GM18870 (cell line): ENCODE measurements around the gene TNFRSF8.

Source experiments
- ATAC-seq: cut with Tn5 transposase; IDR thresholded peaks from one replicate; pipeline ENCODE4 v1.9.1; 2021; ENCODE audit warnings: moderate library complexity; ENCODE audit not compliant: unreplicated experiment

TNFRSF8 gene

DNA sequence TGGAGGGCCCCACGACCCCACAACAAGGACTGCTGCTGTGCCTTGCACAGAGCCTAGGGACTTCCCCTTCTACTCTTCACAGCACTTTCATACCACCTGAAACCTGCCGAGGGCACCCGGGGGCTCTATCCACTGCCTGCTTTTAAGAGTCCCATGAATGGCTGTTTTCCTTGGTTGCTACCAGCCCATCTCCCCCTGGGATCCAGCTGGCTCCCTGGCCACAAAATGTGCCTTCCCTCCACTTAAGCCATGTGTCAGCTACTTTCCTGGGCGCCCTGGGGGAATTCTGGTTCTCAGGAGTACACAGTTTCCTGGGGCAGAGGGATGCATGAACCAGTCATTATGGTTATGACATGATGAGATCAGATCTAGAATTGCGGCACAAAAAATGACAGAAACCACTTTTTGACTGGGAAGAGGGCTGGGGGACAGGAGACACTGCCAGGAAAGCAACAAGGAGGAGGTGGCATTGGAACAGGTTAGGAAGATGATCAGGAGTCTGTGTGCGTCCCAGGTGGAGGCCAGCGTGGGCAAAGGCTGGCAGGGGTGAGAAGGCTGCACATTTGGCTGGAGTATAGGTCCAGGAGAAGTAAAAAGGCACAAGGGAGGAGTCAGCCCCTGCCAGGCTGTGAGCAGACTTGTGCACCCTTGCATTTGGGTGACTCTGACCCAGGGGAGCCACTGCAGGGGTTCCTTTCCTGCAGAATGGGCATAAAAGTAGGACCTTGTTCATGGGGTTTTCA is 3.2 kb upstream of the TNFRSF8 start:
- ATAC-seq, result no peak

DNA sequence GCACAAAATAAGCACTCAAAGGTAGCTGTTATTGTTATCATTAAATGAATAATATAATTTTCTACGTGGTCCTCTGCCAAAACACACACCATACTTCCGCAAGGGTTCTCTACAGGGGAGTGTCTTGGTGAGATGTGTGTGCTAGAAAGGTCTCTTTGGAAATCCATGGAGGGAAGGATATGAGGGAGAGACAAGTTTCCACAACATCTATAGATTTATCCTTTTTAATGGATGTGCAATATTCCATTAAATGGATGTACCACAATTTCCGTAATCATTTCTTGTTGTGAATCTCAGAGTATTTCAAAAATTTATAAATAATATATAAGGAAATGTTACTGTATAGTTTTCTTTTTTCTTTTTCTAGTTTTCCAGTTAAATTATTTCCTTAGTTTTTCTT is 2.6 kb upstream of the TNFRSF8 start:
- ATAC-seq, result no peak

DNA sequence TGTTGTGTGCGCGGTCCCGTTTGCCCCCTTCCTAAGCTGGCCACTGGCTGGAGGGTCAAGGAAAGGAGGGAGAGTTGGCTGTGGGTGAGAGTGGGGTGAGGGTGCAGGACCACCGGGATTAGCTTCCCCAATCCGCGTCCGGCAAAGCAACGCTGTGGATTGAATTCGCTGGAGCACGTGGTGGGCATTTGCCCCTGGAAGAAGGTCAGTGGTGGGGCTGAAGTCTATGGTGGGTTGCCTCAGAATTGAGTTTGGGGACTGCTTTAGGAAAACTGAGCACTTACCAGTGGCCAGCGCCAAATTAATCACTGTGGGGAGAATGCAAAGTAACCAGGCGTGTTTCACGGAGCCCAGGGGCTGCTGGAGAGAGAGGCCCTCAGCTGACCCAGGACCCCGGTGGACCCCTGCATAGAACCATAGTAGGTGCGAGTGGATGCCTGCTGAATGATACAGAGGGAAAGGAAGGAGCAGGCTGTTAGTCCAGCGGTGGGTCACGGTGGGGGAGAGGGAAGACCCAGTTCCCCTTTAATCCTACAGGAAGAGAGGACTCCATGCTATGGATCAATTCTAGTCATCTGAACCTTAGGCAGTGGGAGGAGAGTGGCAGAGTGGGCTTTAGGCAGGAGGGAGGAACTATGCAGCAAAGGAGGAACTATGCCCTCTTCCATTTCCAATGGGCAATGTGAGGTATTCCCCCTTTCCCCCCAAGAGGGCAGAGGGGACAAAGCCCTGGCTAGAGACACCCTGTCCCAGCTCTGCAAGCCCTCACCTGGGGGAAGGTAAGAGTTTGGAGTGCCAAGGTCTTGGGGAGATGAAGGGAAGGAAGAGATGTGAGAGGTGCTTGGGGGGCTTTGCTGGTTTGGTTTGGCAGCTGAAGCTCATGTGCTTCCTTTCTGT is 1.2 kb downstream of the TNFRSF8 start:
- no peak for ATAC-seq

DNA sequence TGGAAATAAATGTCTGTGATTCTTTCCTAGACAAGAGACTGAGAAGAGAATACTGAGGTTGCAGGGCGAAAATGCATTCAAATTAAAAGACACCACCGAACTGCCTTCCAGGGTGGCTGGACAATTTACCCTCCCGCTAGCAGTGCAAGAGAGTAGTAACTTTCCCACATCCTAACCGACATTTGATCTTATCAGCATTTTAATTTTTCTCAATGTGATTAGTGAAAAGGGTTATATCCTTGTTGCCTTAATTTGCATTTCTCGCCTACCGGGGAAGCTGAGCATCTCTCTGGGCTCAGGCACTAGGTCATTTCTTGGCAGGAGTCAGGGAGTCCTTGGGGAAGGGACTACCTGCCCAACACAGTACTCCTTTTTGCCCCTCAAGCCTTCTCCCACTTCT is 2.8 kb downstream of the TNFRSF8 start:
- no peak for ATAC-seq

DNA sequence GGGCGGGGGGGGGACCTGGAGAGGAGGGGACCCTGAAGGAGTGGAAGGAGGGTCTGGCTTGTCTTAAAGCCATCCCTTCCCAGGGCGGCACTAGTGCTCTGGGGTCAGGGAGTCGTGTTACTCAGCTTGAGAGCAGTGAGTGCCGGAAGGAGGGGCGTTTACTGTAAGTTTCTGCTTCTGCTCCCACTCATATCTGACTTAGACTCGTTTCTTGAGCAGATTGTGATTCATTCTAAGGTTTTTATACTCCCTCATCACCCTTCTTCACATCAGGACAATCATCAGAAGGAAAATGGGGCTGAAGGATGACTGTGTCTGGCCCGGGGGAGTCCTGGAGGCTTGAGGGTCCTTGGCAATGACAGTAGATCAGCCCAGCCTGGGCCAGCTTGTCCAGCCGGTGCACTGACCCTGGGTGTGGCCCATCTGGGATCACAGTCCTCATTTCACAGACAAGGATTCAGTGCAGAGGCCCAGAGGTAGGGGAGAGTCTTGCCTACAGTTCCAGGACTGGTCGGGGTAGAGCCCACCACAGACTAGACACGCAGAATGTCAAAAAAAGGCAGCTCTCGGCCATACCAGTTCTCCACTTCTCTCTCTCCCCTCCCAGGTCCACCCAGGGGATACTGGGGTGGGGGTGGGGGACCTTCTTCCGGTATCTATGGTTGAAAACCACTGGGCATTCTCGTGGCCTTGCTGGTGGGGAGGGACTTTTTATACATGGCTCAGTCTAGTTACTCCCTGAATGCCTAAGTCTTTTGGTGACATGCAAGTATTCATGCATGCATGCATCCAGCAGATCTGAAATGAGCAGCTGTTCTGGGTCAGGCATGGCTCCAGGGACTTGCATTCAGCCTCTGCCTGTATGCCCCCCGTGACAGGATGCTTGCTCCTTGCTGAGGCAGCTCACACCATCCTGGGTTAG is 5.1 kb downstream of the TNFRSF8 start:
- no peak for ATAC-seq

DNA sequence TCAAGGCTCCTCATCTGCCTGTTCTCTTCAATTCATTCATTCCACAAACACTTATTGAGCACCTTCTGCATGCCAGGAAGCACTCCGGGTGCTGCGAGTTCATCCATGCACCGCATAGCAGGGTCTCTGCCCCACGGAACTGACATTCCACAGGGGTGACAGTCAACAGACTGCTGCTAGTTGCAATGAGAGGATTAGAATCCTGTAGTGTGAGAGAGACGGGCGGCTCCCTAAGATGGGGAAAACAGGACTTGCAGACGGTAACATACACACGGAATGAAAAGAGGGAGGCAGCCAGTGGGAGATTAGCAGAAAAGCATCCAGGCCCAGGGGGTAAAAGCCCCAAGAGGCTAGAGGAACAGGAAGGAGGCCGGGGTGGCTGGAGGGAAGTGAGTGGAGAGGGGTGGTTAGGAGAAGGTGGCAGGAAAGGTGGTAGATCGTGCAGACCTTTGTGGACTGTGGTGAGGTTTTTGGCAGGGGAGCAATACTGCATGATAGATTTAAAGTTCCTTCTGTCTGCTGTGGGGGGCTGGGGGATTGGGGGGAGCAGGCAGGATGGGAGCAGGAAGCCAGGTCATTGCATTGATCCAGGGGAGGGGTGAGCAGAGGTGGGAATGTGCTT is 6.6 kb downstream of the TNFRSF8 start:
- ATAC-seq, result no peak

DNA sequence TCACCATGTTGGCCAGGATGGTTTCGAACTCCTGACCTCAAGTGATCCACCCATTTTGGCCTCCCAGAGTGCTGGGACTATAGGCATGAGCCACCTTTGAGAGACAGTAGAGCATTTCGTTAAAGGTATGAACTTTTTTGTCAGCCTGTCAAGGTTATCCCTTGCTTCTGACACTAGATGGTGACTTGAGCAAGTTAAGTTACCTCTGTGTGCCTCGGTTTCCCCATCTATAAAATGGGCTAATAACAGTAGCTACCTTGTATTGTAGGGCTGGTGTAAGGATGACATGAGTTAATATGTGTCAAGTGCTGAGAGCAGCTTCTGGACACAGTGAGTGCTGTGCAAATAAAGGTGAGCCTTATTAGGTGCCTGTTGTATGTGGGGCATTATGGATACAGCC is 8.8 kb downstream of the TNFRSF8 start:
- ATAC-seq, result no peak

DNA sequence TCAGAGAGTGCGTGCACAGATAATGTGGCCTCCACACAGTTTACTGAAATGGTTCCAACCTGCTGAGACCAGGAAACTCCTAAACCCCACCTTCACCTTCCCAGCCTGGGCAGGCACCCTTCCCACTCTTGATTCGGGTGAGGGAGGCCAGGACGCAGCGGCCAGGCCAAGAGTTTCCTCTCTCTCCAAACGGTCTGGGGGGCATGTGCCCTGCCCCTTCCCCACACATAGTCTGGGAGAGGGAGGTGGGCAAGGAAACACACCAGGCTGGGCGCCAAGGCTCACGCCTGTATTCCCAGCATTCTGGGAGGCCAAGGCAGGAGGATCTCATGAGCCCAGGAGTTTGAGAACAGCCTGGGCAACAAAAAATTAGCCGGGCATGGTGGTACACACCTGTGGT is 9.6 kb downstream of the TNFRSF8 start:
- ATAC-seq, result no peak

DNA sequence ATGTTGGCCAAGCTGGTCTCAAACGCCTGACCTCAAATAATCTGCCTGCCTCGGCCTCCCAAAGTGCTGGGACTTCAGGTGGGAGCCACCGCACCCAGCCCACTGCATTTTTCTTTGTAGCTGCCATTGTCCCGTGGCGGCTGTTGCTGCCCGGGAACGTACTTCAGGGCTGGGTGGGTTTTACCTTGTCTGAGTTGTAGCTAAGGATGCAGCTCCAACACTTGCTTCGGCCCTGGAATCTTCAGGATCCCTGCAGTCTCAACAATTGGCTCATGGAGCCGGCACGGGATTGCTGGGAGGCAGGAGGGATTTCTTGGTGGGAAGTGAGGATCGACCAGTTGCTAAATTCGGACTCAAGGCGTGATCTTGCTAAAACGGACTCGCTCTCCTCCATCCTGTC is 10.7 kb downstream of the TNFRSF8 start:
- no peak for ATAC-seq

DNA sequence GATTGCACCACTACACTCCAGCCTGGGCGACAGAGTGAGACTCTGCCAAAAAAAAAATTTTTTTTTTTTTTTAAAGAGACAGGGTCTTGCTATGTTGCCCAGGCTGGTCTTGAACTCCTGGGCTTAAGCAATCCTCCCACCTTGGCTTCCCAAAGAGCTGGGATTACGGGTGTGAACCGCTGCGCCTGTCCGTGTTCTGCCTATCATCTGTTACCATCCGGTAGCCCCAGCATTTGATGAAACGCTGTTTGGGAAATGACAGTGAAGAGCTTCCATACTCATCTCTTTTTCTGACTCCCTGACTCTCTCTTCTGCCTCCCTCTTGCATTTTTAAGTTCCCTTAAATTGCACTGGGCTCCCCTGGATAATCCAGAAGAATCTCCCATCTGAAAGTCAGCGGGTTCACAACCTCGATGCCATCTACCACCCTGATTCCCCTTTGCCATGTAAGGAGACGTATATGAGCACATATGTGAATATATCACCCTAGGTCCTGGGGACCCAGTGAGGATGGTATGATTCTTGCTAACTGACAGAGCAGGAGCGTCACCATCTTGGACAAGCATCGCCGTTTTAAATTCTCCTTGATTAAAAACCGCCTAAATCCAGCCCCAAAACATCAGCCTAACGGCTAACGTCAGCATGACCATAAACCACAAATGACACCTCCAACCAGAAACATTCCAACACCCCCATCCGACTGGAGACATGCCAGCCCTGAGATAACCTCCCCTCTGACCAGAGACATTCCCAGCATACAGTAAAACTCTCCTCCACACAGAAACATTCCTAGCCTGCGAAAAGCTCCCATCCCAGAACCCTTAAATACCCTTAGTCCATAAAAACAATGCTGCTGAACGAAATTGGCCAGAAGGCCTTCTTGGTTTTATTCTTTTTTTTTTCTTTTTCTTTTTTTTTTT is 12.4 kb downstream of the TNFRSF8 start:
- ATAC-seq, result no peak

DNA sequence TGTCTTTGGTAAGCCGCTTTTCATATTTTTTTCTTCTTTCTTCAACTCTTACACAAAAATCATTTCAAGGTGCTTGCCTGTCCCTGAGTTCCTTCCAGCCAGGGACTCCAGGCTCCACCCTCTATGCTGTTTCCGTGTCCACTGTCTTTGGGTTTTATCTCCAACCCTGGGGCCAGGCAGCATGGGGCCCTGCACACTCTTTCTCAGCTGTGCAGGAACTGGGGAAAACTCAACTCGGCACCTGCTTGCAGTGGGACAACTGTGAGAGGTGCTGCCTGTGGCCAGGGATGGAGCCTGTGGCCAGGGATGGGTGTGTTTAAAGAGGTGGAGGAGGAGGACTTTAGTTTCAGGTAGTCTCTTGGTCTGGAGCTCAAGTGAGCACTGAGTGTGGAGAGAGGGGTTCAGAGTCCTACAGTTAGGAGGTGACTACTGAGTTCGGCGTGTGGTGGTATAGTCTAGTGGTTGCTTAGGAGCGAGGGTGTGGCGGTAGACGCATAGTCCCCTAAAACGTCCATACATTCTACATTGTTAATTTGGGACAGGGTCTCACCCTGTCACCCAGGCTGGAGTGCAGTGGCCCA is 13.4 kb downstream of the TNFRSF8 start:
- ATAC-seq, result no peak

DNA sequence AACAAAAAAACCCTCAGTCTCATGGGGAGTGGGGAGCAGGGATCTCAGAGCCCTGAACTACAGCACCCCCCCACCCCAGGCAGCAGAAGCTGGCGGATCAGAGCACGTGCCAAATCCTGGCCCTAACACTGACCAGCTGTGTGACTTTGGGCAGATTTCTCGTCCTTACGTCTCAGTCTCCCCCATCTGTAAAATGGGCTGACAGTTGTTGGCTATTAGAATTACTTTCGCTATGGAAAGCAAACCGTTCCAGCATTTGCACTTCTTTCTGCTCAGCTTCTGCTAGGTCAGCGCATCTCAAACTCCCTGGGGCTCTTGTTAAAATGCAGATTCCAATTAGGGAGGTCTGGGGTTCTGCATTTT is 15.5 kb downstream of the TNFRSF8 start:
- no peak for ATAC-seq

DNA sequence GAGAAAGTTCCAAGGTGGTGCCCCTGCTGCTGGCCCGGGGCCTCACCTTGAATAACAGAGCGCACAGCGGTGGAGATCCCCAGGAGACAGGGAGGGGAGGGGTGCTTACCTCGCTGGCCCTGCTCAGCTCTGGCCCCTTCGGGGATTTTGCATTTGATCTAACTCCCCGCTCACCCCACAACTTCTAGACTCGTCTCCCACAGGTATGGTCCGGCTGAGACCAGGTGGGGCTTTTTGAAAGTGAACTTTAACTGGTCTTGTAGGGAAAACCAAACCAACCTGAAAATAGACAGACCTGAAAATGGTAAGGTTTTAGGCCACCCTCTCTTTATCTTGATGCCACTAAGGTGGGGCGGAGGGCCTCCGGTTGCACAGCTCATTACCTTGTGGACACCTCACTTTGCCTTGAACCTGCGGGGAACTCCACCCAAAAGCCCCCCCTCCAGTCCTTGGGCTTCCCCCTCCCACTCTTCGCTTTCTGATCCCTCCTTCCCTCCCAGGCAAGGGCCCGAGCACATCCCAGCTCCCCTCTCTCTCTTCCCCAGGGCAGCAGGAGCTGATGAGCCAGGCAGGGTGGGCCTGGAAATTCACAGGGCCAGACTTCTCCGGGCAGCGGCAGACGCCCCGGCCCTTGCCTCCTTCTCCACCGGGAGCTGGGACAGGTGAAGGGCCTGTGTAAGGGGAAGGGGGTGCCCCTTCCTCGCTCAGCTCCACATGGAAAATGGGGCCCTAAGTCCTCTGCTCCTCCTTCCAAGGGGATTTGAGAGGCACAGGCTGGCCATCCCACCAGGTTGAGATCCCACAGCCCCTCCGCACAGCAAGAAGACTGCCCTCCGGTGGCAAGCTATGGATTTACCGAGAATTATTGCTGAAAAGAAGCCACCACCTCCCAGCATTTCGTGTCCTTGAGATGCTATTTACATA is 16.1 kb downstream of the TNFRSF8 start:
- ATAC-seq, result peak; percentile 59

DNA sequence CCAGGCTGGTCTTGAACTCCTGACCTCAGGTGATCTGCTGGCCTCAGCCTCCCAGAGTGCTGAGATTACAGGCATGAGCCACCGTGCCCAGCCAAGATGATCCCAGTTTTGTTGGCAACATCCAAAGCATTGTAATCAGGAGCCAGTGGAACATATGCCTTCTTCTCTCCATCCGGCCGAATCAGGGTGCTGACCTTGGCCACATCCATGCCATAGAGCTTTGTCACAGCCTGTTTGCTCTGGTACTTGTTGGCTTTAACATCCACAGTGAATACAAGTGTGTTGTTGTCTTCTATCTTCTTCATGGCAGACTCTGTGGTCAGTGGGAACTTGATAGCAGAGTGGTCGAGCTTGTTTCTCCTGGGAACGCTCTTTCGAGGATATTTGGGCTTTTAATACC is 17.1 kb downstream of the TNFRSF8 start:
- no peak for ATAC-seq

DNA sequence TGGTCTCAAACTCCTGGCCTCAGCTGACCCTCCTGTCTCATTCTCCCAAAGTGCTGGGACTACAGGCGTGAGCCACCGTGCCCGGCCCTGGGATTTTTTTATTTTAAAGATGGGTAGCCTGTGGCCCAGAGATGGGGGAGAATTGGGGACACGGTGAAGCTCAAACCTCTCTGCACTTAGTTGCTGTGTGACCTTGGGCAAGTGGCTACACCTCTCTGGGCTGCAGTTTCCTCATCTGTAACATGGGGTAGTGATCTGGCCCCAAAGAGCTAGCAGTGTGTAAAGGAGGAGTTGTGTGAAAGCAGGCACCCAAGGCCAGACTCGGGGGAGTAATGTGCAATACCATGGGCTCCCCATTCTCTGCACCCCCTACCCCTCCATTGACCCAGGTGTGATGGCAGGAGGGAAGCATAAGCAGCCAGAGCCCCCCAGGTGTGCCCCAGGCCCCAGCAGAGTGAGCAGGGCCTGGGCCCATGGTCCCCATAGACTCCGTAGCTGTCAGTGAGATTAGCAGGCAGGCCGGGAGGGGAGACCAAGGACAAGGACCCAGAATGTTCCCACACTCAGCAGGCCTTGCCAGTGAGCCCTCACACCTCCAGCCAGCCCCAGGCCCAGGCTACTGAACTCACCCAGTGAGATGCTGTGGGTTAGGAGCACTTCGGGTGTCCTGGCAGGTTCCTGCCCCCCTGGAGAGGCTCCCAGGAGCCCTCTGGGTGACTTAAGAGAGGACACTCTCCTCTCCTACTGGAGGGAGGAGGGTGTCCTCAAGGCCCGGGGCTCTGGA is 17.9 kb downstream of the TNFRSF8 start:
- ATAC-seq, result no peak

DNA sequence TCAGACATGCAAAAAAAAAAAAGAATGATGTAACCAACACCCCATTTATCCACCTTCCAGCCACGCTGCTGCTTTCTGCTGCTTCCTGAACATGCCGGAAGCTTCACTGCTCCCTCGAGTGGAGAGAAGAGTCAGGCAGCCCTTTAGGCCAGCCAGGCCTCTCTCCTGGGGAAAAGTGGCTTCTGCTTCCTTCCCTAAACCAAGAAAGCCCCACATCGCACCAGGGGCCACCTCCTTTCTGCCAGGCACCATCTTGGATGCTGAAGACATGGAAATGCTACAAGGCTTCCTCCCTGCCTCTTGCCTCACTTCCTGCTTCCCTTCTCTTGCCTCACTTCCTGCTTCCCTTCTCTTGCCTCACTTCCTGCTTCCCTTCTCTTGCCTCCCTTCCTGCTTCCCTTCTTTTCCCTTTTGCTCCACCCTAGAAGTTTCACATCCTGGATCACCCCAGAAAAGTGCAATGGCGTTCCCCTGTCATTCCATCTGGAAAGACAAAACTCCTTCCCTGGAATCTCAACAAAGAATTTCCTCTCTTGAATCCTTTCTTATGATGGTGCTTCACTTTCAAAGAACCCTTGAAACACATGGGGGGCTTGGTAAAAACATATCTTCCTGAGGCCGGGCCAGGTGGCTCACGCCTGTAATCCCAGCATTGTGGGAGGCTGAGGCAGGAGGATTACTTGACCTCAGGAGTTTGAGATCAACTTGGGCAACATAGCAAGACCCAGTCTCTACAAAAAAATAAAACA is 18.7 kb downstream of the TNFRSF8 start:
- ATAC-seq, result no peak

DNA sequence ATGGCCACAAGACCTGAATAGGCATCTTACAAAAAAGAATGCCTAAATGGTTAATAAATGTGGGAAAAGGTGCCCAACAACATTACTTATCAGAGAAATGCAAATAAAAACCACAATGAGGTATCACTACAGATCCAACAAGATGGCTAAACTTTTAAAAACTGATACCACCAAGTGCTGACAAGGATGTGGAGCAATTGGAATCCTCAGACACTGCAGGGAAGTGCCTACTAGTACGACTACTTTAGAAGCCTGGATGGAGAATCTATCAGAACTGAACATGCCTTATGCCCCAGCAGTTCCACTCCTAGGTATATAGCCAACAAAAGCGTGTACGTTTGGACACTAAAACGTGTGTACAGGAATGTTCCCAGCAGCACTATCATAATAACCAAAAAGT is 19.9 kb downstream of the TNFRSF8 start:
- no peak for ATAC-seq
